IPS-18c (cell line): Measurements from ENCODE around the gene ZBTB9.
"Not testable (repeated sequence)": the region's sequence is repeated elsewhere in the genome, so short reads cannot be mapped to it uniquely, and the experiment has no call there.

Experiments
- H3K4me3 ChIP-seq: 2 replicates; pipeline ENCODE4 v1.7.0; 2013; ENCODE audit warnings: low read depth, mild to moderate bottlenecking, low read length, moderate library complexity; ENCODE audit not compliant: insufficient read depth
- H3K9me3 ChIP-seq: one replicate; pipeline ENCODE4 v1.6.1; 2013; ENCODE audit warnings: mild to moderate bottlenecking, low read length, moderate library complexity; ENCODE audit not compliant: control insufficient read depth, insufficient read depth

Gene ZBTB9

DNA sequence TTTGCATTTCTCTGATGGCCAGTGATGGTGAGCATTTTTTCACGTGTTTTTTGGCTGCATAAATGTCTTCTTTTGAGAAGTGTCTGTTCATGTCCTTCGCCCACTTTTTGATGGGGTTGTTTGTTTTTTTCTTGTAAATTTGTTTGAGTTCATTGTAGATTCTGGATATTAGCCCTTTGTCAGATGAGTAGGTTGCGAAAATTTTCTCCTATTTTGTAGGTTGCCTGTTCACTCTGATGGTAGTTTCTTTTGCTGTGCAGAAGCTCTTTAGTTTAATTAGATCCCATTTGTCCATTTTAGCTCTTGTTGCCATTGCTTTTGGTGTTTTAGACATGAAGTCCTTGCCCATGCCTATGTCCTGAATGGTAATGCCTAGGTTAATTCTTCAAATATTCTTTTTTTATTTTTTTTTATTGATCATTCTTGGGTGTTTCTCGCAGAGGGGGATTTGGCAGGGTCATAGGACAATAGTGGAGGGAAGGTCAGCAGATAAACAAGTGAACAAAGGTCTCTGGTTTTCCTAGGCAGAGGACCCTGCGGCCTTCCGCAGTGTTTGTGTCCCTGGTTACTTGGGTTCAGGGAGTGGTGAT is 30.4 kb downstream of the ZBTB9 start:
- H3K4me3 ChIP-seq, H3K9me3 ChIP-seq: not testable (repeated sequence)

DNA sequence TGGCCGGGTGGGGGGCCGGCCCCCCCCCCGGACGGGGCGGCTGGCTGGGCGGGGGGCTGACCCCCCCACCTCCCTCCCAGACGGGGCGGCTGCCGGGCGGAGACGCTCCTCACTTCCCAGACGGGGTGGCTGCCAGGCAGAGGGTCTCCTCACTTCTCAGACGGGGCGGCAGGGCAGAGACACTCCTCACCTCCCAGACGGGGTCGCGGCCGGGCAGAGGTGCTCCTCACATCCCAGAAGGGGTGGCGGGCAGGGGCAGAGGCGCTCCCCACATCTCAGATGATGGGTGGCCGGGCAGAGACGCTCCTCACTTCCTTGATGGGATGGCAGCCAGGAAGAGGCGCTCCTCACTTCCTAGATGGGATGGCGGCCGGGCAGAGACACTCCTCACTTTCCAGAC is 31.3 kb downstream of the ZBTB9 start:
- not testable (repeated sequence) for H3K9me3 ChIP-seq, H3K4me3 ChIP-seq

- H3K9me3 ChIP-seq, result no peaks in the 10 kb centered on the region
- H3K4me3 ChIP-seq, result no peak overlapping the region
Measured at GRCh38 chr6:33488339-33488738, 34.0 kb downstream of the ZBTB9 start.

- Histone ChIP-seq H3K4me3 (no peak overlapping the region), H3K9me3 (no peaks in the 10 kb centered on the region)
Measured at GRCh38 chr6:33490198-33490597, 35.8 kb downstream of the ZBTB9 start.

- Histone ChIP-seq H3K9me3 (no peaks in the 10 kb centered on the region), H3K4me3 (no peak overlapping the region)
Measured at GRCh38 chr6:33490621-33491020, 36.2 kb downstream of the ZBTB9 start.

GRCh38 chr6:33492093-33492492 is 37.7 kb downstream of the ZBTB9 start:
- Histone ChIP-seq H3K4me3 (no peak overlapping the region), H3K9me3 (no peaks in the 10 kb centered on the region)

GRCh38 chr6:33497157-33497556 is 42.8 kb downstream of the ZBTB9 start:
- Histone ChIP-seq H3K4me3 (no peak overlapping the region), H3K9me3 (no peaks in the 10 kb centered on the region)

DNA sequence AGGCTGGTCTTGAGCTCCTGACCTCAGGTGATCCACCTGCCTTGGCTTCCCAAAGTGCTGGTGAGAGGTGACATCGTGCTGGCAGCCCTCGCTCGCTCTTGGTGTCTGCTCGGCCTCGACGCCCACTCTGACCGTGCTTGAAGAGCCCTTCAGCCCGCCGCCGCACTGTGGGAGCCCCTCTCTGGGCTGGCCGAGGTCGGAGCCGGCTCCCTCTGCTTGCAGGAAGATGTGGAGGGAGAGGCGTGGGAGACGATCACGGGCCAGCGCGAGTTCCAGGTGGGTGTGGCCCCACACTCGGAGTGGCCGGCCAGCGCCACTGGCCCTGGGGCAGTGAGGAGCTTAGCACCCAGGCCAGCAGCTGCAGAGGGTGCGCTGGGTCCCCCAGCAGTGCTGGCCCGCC is 48.1 kb downstream of the ZBTB9 start:
- Histone ChIP-seq H3K4me3 (no peak overlapping the region), H3K9me3 (peaks cover 4% of the 10 kb centered on the region)

DNA sequence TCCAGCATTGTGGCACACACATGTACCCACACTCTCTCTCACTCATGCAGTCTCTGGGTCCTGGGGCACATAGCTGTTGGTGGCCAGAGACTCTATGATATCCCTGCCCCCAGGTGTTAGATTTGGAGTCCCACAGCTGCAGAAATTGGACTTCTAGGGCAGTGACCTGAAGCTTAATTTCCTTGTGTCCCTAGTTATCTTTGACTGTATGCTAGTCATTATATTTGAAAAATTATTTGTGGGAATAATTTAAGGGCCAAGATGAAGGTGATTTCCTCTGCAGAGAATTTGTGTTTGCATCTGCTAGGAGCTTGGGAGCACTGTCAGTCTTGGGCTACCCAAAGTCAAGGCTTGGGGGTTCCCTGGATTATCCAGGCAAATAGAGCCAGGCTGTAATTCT is 50.1 kb downstream of the ZBTB9 start:
- H3K9me3 ChIP-seq, result peaks cover 4% of the 10 kb centered on the region
- no peak overlapping the region for H3K4me3 ChIP-seq

DNA sequence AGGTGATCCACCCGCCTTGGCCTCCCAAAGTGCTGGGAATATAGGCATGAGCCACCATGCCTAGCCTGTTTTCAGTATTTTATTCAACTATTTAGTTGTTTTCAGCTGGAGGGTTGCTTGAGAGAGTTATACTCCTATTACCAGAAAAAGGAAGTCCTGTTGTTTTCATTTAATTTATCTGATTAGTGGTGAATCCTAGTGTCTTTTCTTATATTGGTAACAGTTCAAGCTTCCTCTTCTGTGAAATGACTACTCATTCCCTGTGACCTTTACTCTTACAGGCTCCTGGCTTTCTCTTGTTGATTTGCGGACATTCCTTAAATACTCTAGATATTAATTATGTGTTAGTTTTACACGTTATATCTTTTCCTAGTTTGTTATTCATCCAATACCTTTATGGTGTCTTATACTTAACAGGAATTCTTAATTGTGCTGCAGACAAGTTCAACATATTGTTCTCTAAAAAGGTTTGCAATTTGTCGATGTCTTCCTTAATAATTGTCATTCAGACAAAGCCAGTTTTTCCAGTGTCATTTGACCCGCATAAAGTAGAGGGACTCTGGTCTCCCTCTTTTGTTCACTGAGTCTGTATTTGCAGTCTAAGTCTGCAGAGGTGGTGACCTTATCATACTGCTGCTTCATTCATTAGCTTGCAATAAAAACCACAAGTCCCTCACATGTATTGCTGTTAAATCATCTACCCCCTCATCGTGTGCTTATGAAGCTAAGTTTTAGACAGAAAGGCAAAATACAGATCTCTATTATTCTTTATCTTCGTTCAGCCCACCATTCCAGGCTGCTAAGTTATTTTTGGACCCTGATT is 51.4 kb downstream of the ZBTB9 start:
- peaks cover 4% of the 10 kb centered on the region for H3K9me3 ChIP-seq
- H3K4me3 ChIP-seq, result no peak overlapping the region
